GM12873 (cell line): ENCODE results near the gene MORC4.

ENCODE experiments used
- TF ChIP-seq, protein P1 (sequence below): IDR thresholded peaks from 2 replicates; pipeline ENCODE4 v1.5.1; 2012; ENCODE audit warnings: low read depth, mild to moderate bottlenecking, moderate library complexity, low read length, control low read depth; ENCODE audit not compliant: insufficient read depth; ENCODE audit errors: missing control alignments

The MORC4 gene

DNA sequence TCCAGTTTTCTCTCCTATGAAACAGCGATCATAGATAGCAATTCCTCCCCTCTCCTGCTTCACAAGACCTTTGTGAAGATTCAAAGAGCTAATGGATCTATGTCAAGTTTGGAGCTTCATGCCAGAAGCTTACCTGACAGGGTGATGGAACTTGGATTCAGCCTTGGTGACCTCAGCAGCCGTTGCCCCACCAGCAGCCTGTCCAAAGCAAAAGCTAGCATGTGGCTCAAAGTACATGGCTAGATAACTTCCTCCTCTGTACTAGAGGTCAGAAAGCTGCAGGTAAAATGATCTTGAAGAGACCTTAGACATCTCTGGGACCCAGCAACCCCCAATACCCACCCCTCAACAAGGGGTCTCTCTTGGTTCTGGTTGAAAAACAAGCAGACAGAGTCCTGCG is 98.7 kb downstream of the MORC4 start:
- TF ChIP-seq, protein P1, sequence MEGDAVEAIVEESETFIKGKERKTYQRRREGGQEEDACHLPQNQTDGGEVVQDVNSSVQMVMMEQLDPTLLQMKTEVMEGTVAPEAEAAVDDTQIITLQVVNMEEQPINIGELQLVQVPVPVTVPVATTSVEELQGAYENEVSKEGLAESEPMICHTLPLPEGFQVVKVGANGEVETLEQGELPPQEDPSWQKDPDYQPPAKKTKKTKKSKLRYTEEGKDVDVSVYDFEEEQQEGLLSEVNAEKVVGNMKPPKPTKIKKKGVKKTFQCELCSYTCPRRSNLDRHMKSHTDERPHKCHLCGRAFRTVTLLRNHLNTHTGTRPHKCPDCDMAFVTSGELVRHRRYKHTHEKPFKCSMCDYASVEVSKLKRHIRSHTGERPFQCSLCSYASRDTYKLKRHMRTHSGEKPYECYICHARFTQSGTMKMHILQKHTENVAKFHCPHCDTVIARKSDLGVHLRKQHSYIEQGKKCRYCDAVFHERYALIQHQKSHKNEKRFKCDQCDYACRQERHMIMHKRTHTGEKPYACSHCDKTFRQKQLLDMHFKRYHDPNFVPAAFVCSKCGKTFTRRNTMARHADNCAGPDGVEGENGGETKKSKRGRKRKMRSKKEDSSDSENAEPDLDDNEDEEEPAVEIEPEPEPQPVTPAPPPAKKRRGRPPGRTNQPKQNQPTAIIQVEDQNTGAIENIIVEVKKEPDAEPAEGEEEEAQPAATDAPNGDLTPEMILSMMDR, result no peak

DNA sequence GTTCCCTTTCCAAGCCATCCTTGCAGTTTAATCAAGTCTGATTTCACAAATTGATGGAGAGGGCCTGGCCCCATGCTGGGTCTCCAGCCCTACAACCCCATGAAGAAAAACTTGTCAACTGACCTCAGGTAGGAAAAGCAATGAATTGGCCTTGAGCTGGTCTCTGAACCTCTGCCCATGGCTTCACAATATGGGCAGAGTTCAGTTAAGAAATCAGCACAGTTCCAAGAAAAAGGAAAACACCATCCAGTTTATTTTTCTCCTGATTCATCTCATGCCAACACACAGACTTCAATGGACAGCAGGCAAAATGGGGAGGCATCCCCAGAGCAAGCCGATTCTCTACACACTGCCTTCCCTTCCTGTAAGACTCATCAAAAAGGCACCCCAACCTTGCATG is 100.2 kb downstream of the MORC4 start:
- TF ChIP-seq, protein P1, result no peak

DNA sequence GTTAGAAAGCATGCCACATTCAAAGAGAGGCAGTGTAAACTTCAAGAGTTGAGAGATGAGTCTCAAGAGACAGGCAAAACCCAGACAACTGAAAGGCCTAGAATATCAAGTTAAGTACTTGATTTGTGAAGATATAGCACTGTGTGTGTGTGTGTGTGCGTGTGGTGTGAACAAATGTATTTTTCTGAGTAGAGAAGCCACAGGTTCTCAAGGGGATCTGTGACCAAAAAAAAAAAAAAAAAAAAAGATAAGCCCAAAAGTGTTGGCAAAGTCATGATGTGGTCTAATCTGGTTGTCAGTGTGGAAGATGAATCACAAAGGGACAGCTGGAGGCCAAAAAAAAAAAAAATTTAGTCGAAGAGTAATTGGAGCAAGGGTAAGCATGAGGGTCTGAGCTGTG is 100.7 kb downstream of the MORC4 start:
- TF ChIP-seq, protein P1, result no peak

DNA sequence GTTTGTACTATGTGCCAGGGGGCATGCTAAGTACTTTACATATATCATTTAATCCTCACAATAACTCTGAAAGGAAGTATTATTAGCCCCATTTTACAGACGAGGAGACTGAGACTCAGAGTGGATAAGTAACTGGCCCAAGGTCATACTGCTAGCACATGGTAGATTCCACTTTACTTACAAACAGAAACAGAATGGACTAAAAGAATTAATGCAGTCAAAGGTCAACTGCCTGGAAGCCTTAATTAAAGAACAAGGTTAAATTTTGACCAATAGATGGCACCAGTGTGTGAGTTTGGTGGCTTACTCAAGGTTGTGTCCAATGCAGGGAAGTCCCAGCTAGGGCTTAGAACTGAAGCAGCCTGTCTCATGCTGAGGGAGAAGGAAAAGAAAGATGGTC is 101.5 kb downstream of the MORC4 start:
- TF ChIP-seq, protein P1, result peak; percentile 60

DNA sequence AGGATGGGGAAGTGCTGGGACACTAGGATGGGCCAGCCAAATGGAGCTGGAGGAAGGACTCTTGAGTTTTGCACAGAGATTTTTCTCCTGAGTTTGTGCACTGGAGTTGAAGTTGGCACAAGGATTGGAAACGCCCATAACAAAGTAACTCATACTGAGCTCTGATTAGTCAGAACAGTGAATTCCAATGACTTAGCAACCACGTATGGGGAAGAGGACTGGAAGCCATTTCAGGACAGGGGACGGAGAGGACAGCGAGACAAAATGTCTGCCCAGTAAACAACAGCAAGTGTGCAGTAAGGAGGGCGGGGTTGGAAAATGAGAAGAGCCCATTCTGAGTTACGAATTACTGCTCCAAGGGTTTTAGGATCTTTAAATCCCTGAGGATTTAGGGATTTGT is 102.8 kb downstream of the MORC4 start:
- TF ChIP-seq, protein P1, result no peak

DNA sequence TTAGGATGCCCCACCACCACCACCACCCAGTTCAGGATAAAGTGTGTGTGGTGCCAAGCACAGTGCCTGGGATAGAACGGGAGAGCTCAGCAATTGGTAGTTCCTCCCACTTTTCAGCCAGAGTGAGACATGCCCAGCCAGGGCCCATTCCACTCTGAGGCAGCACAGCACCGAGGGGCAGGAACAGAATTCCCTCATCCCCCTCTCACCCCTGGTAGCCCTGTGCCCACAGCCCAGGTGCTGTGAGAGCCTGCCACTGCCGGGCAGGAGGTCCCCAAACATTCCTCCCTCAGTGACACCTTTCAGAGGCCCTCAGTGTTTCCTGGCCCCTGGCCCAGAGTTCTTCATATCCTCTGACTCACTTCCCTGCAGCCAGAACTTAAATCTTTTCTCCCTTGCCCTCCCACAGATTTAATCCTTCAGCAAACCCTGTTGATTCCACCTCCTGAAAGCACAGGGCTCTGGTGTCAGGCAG is 105.0 kb downstream of the MORC4 start:
- TF ChIP-seq, protein P1, result no peak

DNA sequence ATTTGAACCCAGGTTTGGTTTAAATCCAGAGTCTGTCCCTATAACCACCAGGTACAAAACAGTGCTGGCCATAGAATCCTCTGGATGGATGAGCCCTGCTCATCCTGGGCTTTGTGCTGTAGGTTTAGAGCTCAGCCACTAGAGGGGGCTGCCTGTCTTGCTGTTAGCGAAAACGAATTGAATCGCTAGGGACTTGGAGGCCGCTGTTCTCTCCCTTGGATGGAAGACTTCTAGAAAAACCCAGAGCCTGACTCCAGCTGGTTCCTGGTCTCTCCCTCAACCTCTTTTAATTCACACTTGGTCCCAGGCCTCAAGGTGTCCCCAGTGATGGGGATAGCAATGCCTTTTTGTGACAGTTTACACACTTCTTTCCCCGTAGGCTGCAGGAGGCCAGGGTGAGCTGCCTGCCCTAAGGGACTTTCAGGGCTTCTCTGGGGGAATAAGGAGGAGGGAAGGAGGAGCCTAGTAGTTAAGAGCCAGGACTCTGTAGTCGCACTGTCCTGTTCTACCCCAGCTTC is 105.6 kb downstream of the MORC4 start:
- TF ChIP-seq, protein P1, result peak; percentile 97
